Lower lobe of right lung (tissue), 2 donors: ENCODE results near the gene APBB2. TPM values are rescaled to one million over a fixed set of nuclear protein-coding genes. Genes with fewer than 3 reads are reported as not detected.

Source experiments
- ATAC-seq, 2 donors: fragments of 200-7000 bp; cut with Tn5 transposase; one replicate each; pipeline ENCODE4 v1.9.1; 2020 to 2022; ENCODE audit warnings: mild to moderate bottlenecking in 2 of 2, moderate library complexity in 2 of 2
- DNase-seq: peaks from one replicate; pipeline ENCODE4 v3.0.0-alpha.2; 2020
- H3K27ac ChIP-seq: fragments of 200-600 bp; one replicate; pipeline ENCODE4 v1.8.0; 2022
- H3K27me3 ChIP-seq: fragments of 200-600 bp; one replicate; pipeline ENCODE4 v1.8.0; 2022; ENCODE audit warnings: low read depth
- H3K36me3 ChIP-seq: fragments of 200-600 bp; one replicate; pipeline ENCODE4 v1.8.0; 2022; ENCODE audit warnings: mild to moderate bottlenecking
- H3K4me1 ChIP-seq: fragments of 200-600 bp; one replicate; pipeline ENCODE4 v1.8.0; 2022
- H3K4me3 ChIP-seq: fragments of 200-600 bp; one replicate; pipeline ENCODE4 v1.8.0; 2022; ENCODE audit warnings: mild to moderate bottlenecking
- H3K9me3 ChIP-seq: fragments of 200-600 bp; one replicate; pipeline ENCODE4 v1.8.0; 2022
- intact Hi-C: fragments of 100-400 bp; cut with DNase I; formaldehyde crosslinking; loops from one replicate; pipeline ENCODE4 v1.11.0; 2022
- total RNA-seq: library from RNA; stranded (reverse); fragmentation: NEBNext Ultra II Directional; extraction: Animal tissue kit (Norgen Biotek cat#: 25700); gene quantifications from one replicate; pipeline ENCODE4 v1.2.1, GENCODE V29; 2021
- TF ChIP-seq, protein P1 (sequence below): fragments of 200-600 bp; IDR thresholded peaks from one replicate; pipeline ENCODE4 v1.8.0; 2022; ENCODE audit warnings: antibody characterized with exemption, mild to moderate bottlenecking
- donor health status: DM: no; HTN: yes; CAD: no; lungs with severe emphysema.

APBB2 gene
- total RNA-seq, 1 donor from 2014 or later, result 59.3 TPM

DNA sequence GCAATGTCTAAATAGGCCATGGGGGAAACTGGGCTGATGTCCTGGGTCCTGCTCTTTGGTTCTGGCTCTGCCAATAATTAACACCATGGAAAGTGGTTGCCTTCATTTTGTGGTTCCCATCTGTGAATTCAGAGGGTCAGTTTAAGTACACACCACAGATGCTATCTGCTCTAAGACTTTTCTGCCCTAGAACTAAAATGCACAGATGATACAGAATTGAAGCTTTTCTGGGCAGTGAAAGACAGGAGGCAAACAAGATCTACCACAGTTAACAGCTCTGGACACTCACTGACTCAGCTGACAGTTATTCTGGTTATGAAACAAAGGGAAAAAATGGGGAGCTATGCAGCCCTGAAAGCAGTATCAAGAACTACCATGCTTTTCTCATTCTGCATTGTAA, 37.3 kb downstream of the APBB2 start:
- ATAC-seq (peak in 1 of 2 donors; percentile 62), DNase-seq (no peak)
- TF ChIP-seq, protein P1, sequence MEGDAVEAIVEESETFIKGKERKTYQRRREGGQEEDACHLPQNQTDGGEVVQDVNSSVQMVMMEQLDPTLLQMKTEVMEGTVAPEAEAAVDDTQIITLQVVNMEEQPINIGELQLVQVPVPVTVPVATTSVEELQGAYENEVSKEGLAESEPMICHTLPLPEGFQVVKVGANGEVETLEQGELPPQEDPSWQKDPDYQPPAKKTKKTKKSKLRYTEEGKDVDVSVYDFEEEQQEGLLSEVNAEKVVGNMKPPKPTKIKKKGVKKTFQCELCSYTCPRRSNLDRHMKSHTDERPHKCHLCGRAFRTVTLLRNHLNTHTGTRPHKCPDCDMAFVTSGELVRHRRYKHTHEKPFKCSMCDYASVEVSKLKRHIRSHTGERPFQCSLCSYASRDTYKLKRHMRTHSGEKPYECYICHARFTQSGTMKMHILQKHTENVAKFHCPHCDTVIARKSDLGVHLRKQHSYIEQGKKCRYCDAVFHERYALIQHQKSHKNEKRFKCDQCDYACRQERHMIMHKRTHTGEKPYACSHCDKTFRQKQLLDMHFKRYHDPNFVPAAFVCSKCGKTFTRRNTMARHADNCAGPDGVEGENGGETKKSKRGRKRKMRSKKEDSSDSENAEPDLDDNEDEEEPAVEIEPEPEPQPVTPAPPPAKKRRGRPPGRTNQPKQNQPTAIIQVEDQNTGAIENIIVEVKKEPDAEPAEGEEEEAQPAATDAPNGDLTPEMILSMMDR, result no peak
- peaks cover 39% of the 10 kb centered on the region for H3K4me1 ChIP-seq
- H3K27ac ChIP-seq, result no peak overlapping the region
- no peaks in the 10 kb centered on the region for H3K36me3 ChIP-seq
- no peak overlapping the region for H3K4me3 ChIP-seq
- intact Hi-C loops, result no loop called here
- no peaks in the 10 kb centered on the region for H3K27me3 ChIP-seq
- H3K9me3 ChIP-seq, result no peaks in the 10 kb centered on the region

- ATAC-seq (no peak), DNase-seq (no peak)
- TF ChIP-seq, protein P1, result no peak
- Histone ChIP-seq H3K4me1 (peaks cover 39% of the 10 kb centered on the region), H3K27ac (no peak overlapping the region), H3K9me3 (no peaks in the 10 kb centered on the region), H3K36me3 (no peaks in the 10 kb centered on the region), H3K27me3 (no peaks in the 10 kb centered on the region), H3K4me3 (no peak overlapping the region)
- intact Hi-C loops, result no loop called here
These were observed 38.0 kb downstream of the APBB2 start for GRCh38 chr4:41176340-41176739.

DNA sequence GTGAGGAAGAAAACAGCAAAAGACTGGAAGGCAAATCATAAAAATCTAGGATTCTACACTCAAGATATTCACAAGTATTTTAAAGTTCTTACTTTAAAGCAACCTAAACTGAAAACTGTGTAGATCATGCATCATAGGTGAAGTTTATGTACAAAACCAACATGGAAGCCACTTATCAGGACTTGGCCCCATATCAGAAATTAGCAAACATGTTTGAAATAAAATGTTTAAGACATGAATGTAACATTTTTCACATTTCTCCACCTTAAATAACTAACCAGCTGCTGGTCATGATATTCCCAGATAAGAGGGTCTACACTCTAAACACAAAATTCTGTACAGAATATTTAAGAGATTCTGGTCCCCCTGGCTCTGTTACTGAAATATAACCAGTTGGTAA, 38.5 kb downstream of the APBB2 start:
- Histone ChIP-seq H3K36me3 (no peaks in the 10 kb centered on the region), H3K27ac (no peak overlapping the region), H3K27me3 (no peaks in the 10 kb centered on the region), H3K4me3 (no peak overlapping the region), H3K4me1 (peaks cover 39% of the 10 kb centered on the region), H3K9me3 (no peaks in the 10 kb centered on the region)
- no peak for ATAC-seq
- DNase-seq, result no peak
- TF ChIP-seq, protein P1, result no peak
- intact Hi-C loops, result no loop called here

GRCh38 chr4:41174444-41174843, 39.9 kb downstream of the APBB2 start:
- peaks cover 34% of the 10 kb centered on the region for H3K4me1 ChIP-seq
- H3K27ac ChIP-seq, result no peak overlapping the region
- ATAC-seq (no peak), DNase-seq (no peak)
- no peaks in the 10 kb centered on the region for H3K9me3 ChIP-seq
- no peaks in the 10 kb centered on the region for H3K27me3 ChIP-seq
- intact Hi-C loops, result no loop called here
- H3K4me3 ChIP-seq, result no peak overlapping the region
- TF ChIP-seq, protein P1, result no peak
- no peaks in the 10 kb centered on the region for H3K36me3 ChIP-seq

- intact Hi-C loops, result no loop called here
- Histone ChIP-seq H3K9me3 (no peaks in the 10 kb centered on the region), H3K4me1 (peaks cover 20% of the 10 kb centered on the region), H3K4me3 (no peak overlapping the region), H3K27me3 (no peaks in the 10 kb centered on the region), H3K27ac (no peak overlapping the region), H3K36me3 (no peaks in the 10 kb centered on the region)
- DNase-seq, result no peak
- no peak for ATAC-seq
- TF ChIP-seq, protein P1, result no peak
These were observed 41.6 kb downstream of the APBB2 start for GRCh38 chr4:41172786-41173185.
